H1 (cell line): Measurements from ENCODE around the gene USP6. TPM values are rescaled to one million over a fixed set of nuclear protein-coding genes. Genes with fewer than 3 reads are reported as not detected.
A peak's percentile ranks its signal among the peaks of the same experiment; 100 is the strongest.

Source experiments
- BACH1 ChIP-seq: IDR thresholded peaks from 2 replicates; pipeline ENCODE4 v1.6.1; 2012; ENCODE audit warnings: low read length, improper control_type of control experiment
- BCL11A ChIP-seq, 2 experiments: IDR thresholded peaks; one replicate each; pipeline ENCODE4 v1.6.1; 2011; ENCODE audit warnings: low read depth in 2 of 2, low read length in 2 of 2, mild to moderate bottlenecking in 2 of 2
- E2F6 ChIP-seq: IDR thresholded peaks from 2 replicates; pipeline ENCODE4 v1.6.1; 2012; ENCODE audit warnings: inconsistent platforms
- EGR1 ChIP-seq: IDR thresholded peaks from 2 replicates; pipeline ENCODE4 v1.6.1; 2011; ENCODE audit warnings: low read depth, low read length, borderline replicate concordance
- EZH2 ChIP-seq: fragments of 200-600 bp; sonication (generic); IDR thresholded peaks from 2 replicates; pipeline ENCODE4 v1.7.1; 2012; ENCODE audit warnings: low read depth, mild to moderate bottlenecking, moderate library complexity, low read length, inconsistent platforms; ENCODE audit not compliant: severe bottlenecking
- HDAC2 ChIP-seq, 2 experiments: fragments of 300-600 bp in 1 of 2; sonication (generic) in 1 of 2; IDR thresholded peaks; 2 replicates each; pipeline ENCODE4 v1.6.1; 2011 to 2012; ENCODE audit warnings: low read depth in 2 of 2, low read length in 2 of 2, mild to moderate bottlenecking in 2 of 2, moderate library complexity in 2 of 2, borderline replicate concordance in 1 of 2, inconsistent platforms in 1 of 2
- SP2 ChIP-seq: IDR thresholded peaks from 2 replicates; pipeline ENCODE4 v1.6.1; 2012; ENCODE audit warnings: mild to moderate bottlenecking, low read length, inconsistent platforms
- SUZ12 ChIP-seq: fragments of 200-600 bp; sonication (generic); IDR thresholded peaks from 2 replicates; pipeline ENCODE4 v1.6.1; 2012; ENCODE audit warnings: mild to moderate bottlenecking, inconsistent platforms, low read length, moderate library complexity, mixed read lengths
- polyA plus RNA-seq, 7 experiments: library from polyadenylated mRNA; depleted of rRNA in 3 of 7; stranded (reverse) in 5 of 7; unstranded in 2 of 7; fragments of >200 nt in 5 of 7; fragments of 200-250 nt in 2 of 7; gene quantifications; 1 replicate in 5 of 7; 2 replicates in 1 of 7; 4 replicates in 1 of 7; pipeline versions ENCODE4 v1.2.1 to v1.2.3, GENCODE V29; 2011 to 2013; ENCODE audit warnings: missing spikeins in 2 of 7, mixed read lengths in 2 of 7
- total RNA-seq: library from RNA; stranded (reverse); fragmentation: NEBNext Ultra II Directional; extraction: Animal tissue kit (Norgen Biotek cat#: 25700); gene quantifications from 2 replicates; pipeline ENCODE4 v1.2.1, GENCODE V29; 2021

Gene USP6
- total and polyA plus RNA-seq, 2 of the 8 experiments (the other 6 are each of a cell fraction or from before 2014, with no cell fraction given) = 0.08 to 0.32 TPM

- TF ChIP-seq EZH2 = peak; percentile 1
- TF ChIP-seq HDAC2 (IDR thresholded peaks at IDR 0.05; ENCODE audit: borderline replicate concordance in 1 of 2, low read depth in 2 of 2, low read length in 2 of 2) = no peak
- TF ChIP-seq EGR1 = peak; percentile 34; the same call in 1 of the 2 replicates
- TF ChIP-seq SUZ12 = 0 out of 2 replicates have a peak, but pooled peaks have one; percentile 5
- no peak for TF ChIP-seq BCL11A (IDR thresholded peaks at IDR 0.05; ENCODE audit: low read depth in 2 of 2, low read length in 2 of 2)
- TF ChIP-seq E2F6 = peak; percentile 11; the same call in 1 of the 2 replicates
- no peak for TF ChIP-seq SP2
- TF ChIP-seq BACH1 = no peak
Observed at GRCh38 chr17:5122586-5123342, 6.9 kb downstream of the USP6 start (continued).
